NCI-H2171 (cell line): ENCODE data around the gene RDH11.
"Not testable (repeated sequence)": the region's sequence is repeated elsewhere in the genome, so short reads cannot be mapped to it uniquely, and the experiment has no call there.

Source experiments
- DNase-seq: peaks from one replicate; lab custom pipeline; 2025; lab: John Stamatoyannopoulos, UW

The RDH11 gene

GRCh38 chr14:67704484-67705089 lies 9.0 kb upstream of the RDH11 start:
- peak; percentile 61 for DNase-seq

- no peak for DNase-seq
These were observed 8.4 kb upstream of the RDH11 start for GRCh38 chr14:67703997-67704396.

GRCh38 chr14:67701492-67701891 lies 5.9 kb upstream of the RDH11 start, which contains the start of gene RDH12:
TSS of gene RDH12 (plus strand) at chr14:67701886. CDS start at chr14:67722643, 20,757 bp downstream.
- DNase-seq: not testable (repeated sequence)

GRCh38 chr14:67698179-67698578 lies 2.6 kb upstream of the RDH11 start:
- no peak for DNase-seq

GRCh38 chr14:67697006-67697405 lies 1.4 kb upstream of the RDH11 start:
- DNase-seq: no peak

GRCh38 chr14:67694791-67695393 lies 672 bp downstream of the RDH11 start:
- peak; percentile 52 for DNase-seq

GRCh38 chr14:67690011-67690410 lies 5.6 kb downstream of the RDH11 start:
- DNase-seq: no peak

- DNase-seq: no peak
These were observed 11.7 kb downstream of the RDH11 start for GRCh38 chr14:67683842-67684241.

GRCh38 chr14:67680941-67681340 lies 14.6 kb downstream of the RDH11 start:
- DNase-seq: no peak

GRCh38 chr14:67680121-67680602 lies 15.4 kb downstream of the RDH11 start:
- DNase-seq: no peak

GRCh38 chr14:67679006-67679405 lies 16.6 kb downstream of the RDH11 start:
- no peak for DNase-seq

GRCh38 chr14:67675219-67675582 lies 20.4 kb downstream of the RDH11 start:
- DNase-seq: no peak

GRCh38 chr14:67674480-67675218 lies 20.9 kb downstream of the RDH11 start, which contains the start of gene VTI1B:
TSS of gene VTI1B (minus strand) at chr14:67674632. CDS start at chr14:67674489, 143 bp downstream.
- DNase-seq: peak; percentile 84

- peak; percentile 72 for DNase-seq
These were observed 21.5 kb downstream of the RDH11 start for GRCh38 chr14:67674139-67674479.

- no peak for DNase-seq
These were observed 22.1 kb downstream of the RDH11 start for GRCh38 chr14:67673451-67673850.

GRCh38 chr14:67668559-67668958 lies 27.0 kb downstream of the RDH11 start:
- no peak for DNase-seq

- no peak for DNase-seq
These were observed 28.7 kb downstream of the RDH11 start for GRCh38 chr14:67666750-67667449.

GRCh38 chr14:67665868-67666267 lies 29.7 kb downstream of the RDH11 start:
- DNase-seq: no peak

GRCh38 chr14:67663633-67664032 lies 31.9 kb downstream of the RDH11 start:
- no peak for DNase-seq

- DNase-seq: no peak
These were observed 41.8 kb downstream of the RDH11 start for GRCh38 chr14:67653651-67654280.

- DNase-seq: no peak
These were observed 43.4 kb downstream of the RDH11 start for GRCh38 chr14:67652189-67652588.

GRCh38 chr14:67650694-67651093 lies 44.9 kb downstream of the RDH11 start:
- no peak for DNase-seq
